Ectodermal cell (in vitro differentiated cells): Measurements from ENCODE around the gene CBX8. TPM values are rescaled to one million over a fixed set of nuclear protein-coding genes. Genes with fewer than 3 reads are reported as not detected.
A peak's percentile ranks its signal among the peaks of the same experiment; 100 is the strongest.

Source experiments
- H3K27ac ChIP-seq: 2 replicates; pipeline ENCODE4 v1.7.0; 2013; ENCODE audit warnings: mild to moderate bottlenecking, low read depth, low read length; ENCODE audit not compliant: insufficient read depth, poor library complexity, severe bottlenecking
- H3K27me3 ChIP-seq: 2 replicates; pipeline ENCODE4 v1.7.0; 2013; ENCODE audit warnings: mild to moderate bottlenecking, low read length; ENCODE audit not compliant: insufficient read depth, control insufficient read depth, poor library complexity, severe bottlenecking
- H3K36me3 ChIP-seq: one replicate; pipeline ENCODE4 v1.7.0; 2013; ENCODE audit warnings: low read length; ENCODE audit not compliant: control insufficient read depth, insufficient read depth
- H3K4me1 ChIP-seq: one replicate; pipeline ENCODE4 v1.7.0; 2013; ENCODE audit warnings: low read length; ENCODE audit not compliant: control insufficient read depth, insufficient read depth
- H3K4me3 ChIP-seq: 2 replicates; pipeline ENCODE4 v1.7.0; 2013; ENCODE audit warnings: low read depth, low read length, control low read depth; ENCODE audit not compliant: insufficient read depth
- H3K9me3 ChIP-seq: 2 replicates; pipeline ENCODE4 v1.7.0; 2013; ENCODE audit warnings: mild to moderate bottlenecking, low read length, moderate library complexity; ENCODE audit not compliant: control insufficient read depth
- WGBS, 2 experiments: methylation state at CpG; one replicate each; pipeline ENCODE4 v1.1.7; 2013; ENCODE audit warnings: missing lambda C conversion rate in 2 of 2; 5-methylcytosine and 5-hydroxymethylcytosine counted together
- polyA plus RNA-seq, 4 experiments: library from polyadenylated mRNA; stranded (reverse); fragments of 50-300 nt; gene quantifications; one replicate each; pipeline ENCODE4 v1.2.3, GENCODE V29; 2013

Gene CBX8
- 10.4 TPM for polyA plus RNA-seq (2013, experiment 1 of 4)
- 8.2 TPM for polyA plus RNA-seq (2013, experiment 2 of 4)
- 6.6 TPM for polyA plus RNA-seq (2013, experiment 3 of 4)
- polyA plus RNA-seq (2013, experiment 4 of 4) = 7.7 TPM

GRCh38 chr17:79796763-79797491 lies at the start of gene CBX8:
CBX8 (minus strand) TSS chr17:79797077; CDS start chr17:79796998, 79 bp downstream.
- 0% methylated on average over 78 to 79 of the region's 79 CpGs for WGBS, 2 experiments
- Histone ChIP-seq H3K27me3 (peaks cover 92% of the 10 kb centered on the region), H3K4me1 (peaks cover 64% of the 10 kb centered on the region)

GRCh38 chr17:79845601-79845949 lies 48.7 kb upstream of the CBX8 start:
- Histone ChIP-seq H3K27me3 (peaks cover 67% of the 10 kb centered on the region), H3K4me1 (peaks cover 20% of the 10 kb centered on the region), H3K27ac (no peak overlapping the region), H3K9me3 (no peaks in the 10 kb centered on the region), H3K36me3 (no peaks in the 10 kb centered on the region), H3K4me3 (no peak overlapping the region)
- WGBS, 2 experiments = 38 to 47% methylated on average over 6 of the region's 7 CpGs

More at GRCh38 chr17:79796763-79797491, at the start of gene CBX8:
- Histone ChIP-seq H3K9me3 (no peaks in the 10 kb centered on the region), H3K27ac (peak within 1 kb of the TSS; percentile 73), H3K36me3 (peaks cover 10% of the 10 kb centered on the region), H3K4me3 (peak within 1 kb of the TSS; percentile 78)

- no peaks in the 10 kb centered on the region for H3K9me3 ChIP-seq
- H3K27me3 ChIP-seq = peaks cover 73% of the 10 kb centered on the region
- 4 to 5% methylated on average over 38 of the region's 38 CpGs for WGBS, 2 experiments
- no peaks in the 10 kb centered on the region for H3K36me3 ChIP-seq
- no peak overlapping the region for H3K27ac ChIP-seq
- peaks cover 20% of the 10 kb centered on the region for H3K4me1 ChIP-seq
- peak overlapping the region; percentile 44 for H3K4me3 ChIP-seq
Observed at GRCh38 chr17:79844869-79845600, 48.2 kb upstream of the CBX8 start.

GRCh38 chr17:79843816-79844800 lies 47.2 kb upstream of the CBX8 start:
- no peaks in the 10 kb centered on the region for H3K9me3 ChIP-seq
- peaks cover 12% of the 10 kb centered on the region for H3K4me1 ChIP-seq
- H3K27ac ChIP-seq = no peak overlapping the region
- H3K4me3 ChIP-seq = peak overlapping the region; percentile 44
- no peaks in the 10 kb centered on the region for H3K36me3 ChIP-seq
- WGBS, 2 experiments = 1% methylated on average over 84 to 89 of the region's 89 CpGs
- H3K27me3 ChIP-seq = peaks cover 79% of the 10 kb centered on the region

- H3K36me3 ChIP-seq = no peaks in the 10 kb centered on the region
- WGBS, 2 experiments = 1% methylated on average over 39 of the region's 39 CpGs
- no peaks in the 10 kb centered on the region for H3K9me3 ChIP-seq
- peaks cover 12% of the 10 kb centered on the region for H3K4me1 ChIP-seq
- peaks cover 77% of the 10 kb centered on the region for H3K27me3 ChIP-seq
- no peak overlapping the region for H3K27ac ChIP-seq
- peak overlapping the region; percentile 44 for H3K4me3 ChIP-seq
Observed at GRCh38 chr17:79843474-79843815, 46.6 kb upstream of the CBX8 start.

GRCh38 chr17:79842656-79843473 lies 46.0 kb upstream of the CBX8 start:
- H3K4me1 ChIP-seq = peaks cover 16% of the 10 kb centered on the region
- 3% methylated on average over 66 of the region's 66 CpGs for WGBS, 2 experiments
- H3K27me3 ChIP-seq = peaks cover 75% of the 10 kb centered on the region
- peak overlapping the region; percentile 44 for H3K4me3 ChIP-seq
- H3K36me3 ChIP-seq = no peaks in the 10 kb centered on the region
- no peak overlapping the region for H3K27ac ChIP-seq
- H3K9me3 ChIP-seq = no peaks in the 10 kb centered on the region

GRCh38 chr17:79842136-79842655 lies 45.3 kb upstream of the CBX8 start:
- peaks cover 23% of the 10 kb centered on the region for H3K4me1 ChIP-seq
- no peak overlapping the region for H3K4me3 ChIP-seq
- H3K36me3 ChIP-seq = no peaks in the 10 kb centered on the region
- H3K27ac ChIP-seq = no peak overlapping the region
- H3K9me3 ChIP-seq = no peaks in the 10 kb centered on the region
- 3 to 5% methylated on average over 20 of the region's 20 CpGs for WGBS, 2 experiments
- peaks cover 80% of the 10 kb centered on the region for H3K27me3 ChIP-seq

GRCh38 chr17:79841369-79842135 lies 44.7 kb upstream of the CBX8 start:
- H3K27me3 ChIP-seq = peaks cover 86% of the 10 kb centered on the region
- WGBS, 2 experiments = 2 to 3% methylated on average over 55 of the region's 55 CpGs

GRCh38 chr17:79840989-79841286 lies 44.1 kb upstream of the CBX8 start:
- H3K4me1 ChIP-seq = peaks cover 35% of the 10 kb centered on the region
- H3K27ac ChIP-seq = no peak overlapping the region
- H3K27me3 ChIP-seq = peaks cover 88% of the 10 kb centered on the region
- no peak overlapping the region for H3K4me3 ChIP-seq
- H3K36me3 ChIP-seq = no peaks in the 10 kb centered on the region
- WGBS, 2 experiments = 5% methylated on average over 19 of the region's 19 CpGs
- H3K9me3 ChIP-seq = no peaks in the 10 kb centered on the region

More at GRCh38 chr17:79841369-79842135, 44.7 kb upstream of the CBX8 start:
- H3K4me1 ChIP-seq = peaks cover 30% of the 10 kb centered on the region
- H3K36me3 ChIP-seq = no peaks in the 10 kb centered on the region
- no peak overlapping the region for H3K4me3 ChIP-seq
- H3K27ac ChIP-seq = no peak overlapping the region
- no peaks in the 10 kb centered on the region for H3K9me3 ChIP-seq
